Lung (tissue), 12 donors: Measurements from ENCODE around the gene SFN. TPM values are rescaled to one million over a fixed set of nuclear protein-coding genes. Genes with fewer than 3 reads are reported as not detected.

Experiments
- ATAC-seq: fragments of 200-7000 bp; cut with Tn5 transposase; one replicate; pipeline ENCODE4 v1.9.1; 2020; ENCODE audit warnings: moderate number of reproducible peaks; ENCODE audit not compliant: insufficient read depth, low FRiP score
- DNase-seq, 3 donors: peaks; one replicate each; pipeline ENCODE4 v3.0.0-alpha.2; 2013 to 2017
- H3K27ac ChIP-seq, 2 donors: one replicate each; pipeline ENCODE4 v1.5.1; 2013; ENCODE audit warnings: mild to moderate bottlenecking in 2 of 2, moderate library complexity in 2 of 2, control low read depth in 1 of 2, inconsistent platforms in 1 of 2, low read depth in 1 of 2, low read length in 1 of 2
- H3K27me3 ChIP-seq, 3 donors: one replicate each; pipeline ENCODE4 v1.5.1; 2013; ENCODE audit warnings: low read length in 2 of 3; ENCODE audit not compliant: control insufficient read depth in 3 of 3, insufficient read depth in 3 of 3
- H3K36me3 ChIP-seq, 4 donors: one replicate each; pipeline ENCODE4 v1.5.1; 2013; ENCODE audit warnings: low read length in 4 of 4, mild to moderate bottlenecking in 1 of 4, moderate library complexity in 1 of 4; ENCODE audit not compliant: control insufficient read depth in 4 of 4, insufficient read depth in 4 of 4
- H3K4me1 ChIP-seq, 5 donors: one replicate each; pipeline ENCODE4 v1.5.1; 2013; ENCODE audit warnings: low read length in 5 of 5, mild to moderate bottlenecking in 2 of 5, moderate library complexity in 1 of 5; ENCODE audit not compliant: control insufficient read depth in 5 of 5, insufficient read depth in 5 of 5
- H3K4me3 ChIP-seq: one replicate; pipeline ENCODE4 v1.5.1; 2013; ENCODE audit warnings: mild to moderate bottlenecking, control low read depth, moderate library complexity
- H3K9ac ChIP-seq, 2 donors: one replicate each; pipeline ENCODE4 v1.5.1; 2013; ENCODE audit warnings: low read length in 2 of 2, control low read depth in 1 of 2; ENCODE audit not compliant: insufficient read depth in 1 of 2
- H3K9me3 ChIP-seq, 4 donors: one replicate each; pipeline ENCODE4 v1.5.1; 2013; ENCODE audit warnings: low read length in 3 of 4, mild to moderate bottlenecking in 1 of 4, moderate library complexity in 1 of 4; ENCODE audit not compliant: control insufficient read depth in 4 of 4, insufficient read depth in 3 of 4
- WGBS, 2 donors: extraction: QIAGEN DNeasy Blood & Tissue Kit; methylation state at CpG; one replicate each; pipeline ENCODE4 v1.1.7; 2013; 5-methylcytosine and 5-hydroxymethylcytosine counted together
- polyA plus RNA-seq, 2 donors: library from polyadenylated mRNA; stranded (reverse); fragments of 200-250 nt; gene quantifications; one replicate each; pipeline ENCODE4 v1.2.1, GENCODE V29; 2013
- total RNA-seq, 2 donors: library from RNA; depleted of rRNA in 1 of 2; stranded (reverse); fragments of >200 nt in 1 of 2; gene quantifications; one replicate each; pipeline ENCODE4 v1.2.1, GENCODE V29; 2014 to 2021
- TF ChIP-seq, protein P1 (sequence below): IDR thresholded peaks from 2 replicates; pipeline ENCODE4 v1.5.1; 2012; ENCODE audit warnings: mild to moderate bottlenecking; ENCODE audit errors: control extremely low read depth, extremely low read depth
- donor health status: control.
- donor health status: control.
- donor health status: Bipolar disorder and iron deficiency.
- donor health status: healthy.
- donor health status: DM: yes; HTN: yes; CAD: no.

The SFN gene
- total and polyA plus RNA-seq, 4 donors, result 1.4 to 178 (median 109) TPM

DNA sequence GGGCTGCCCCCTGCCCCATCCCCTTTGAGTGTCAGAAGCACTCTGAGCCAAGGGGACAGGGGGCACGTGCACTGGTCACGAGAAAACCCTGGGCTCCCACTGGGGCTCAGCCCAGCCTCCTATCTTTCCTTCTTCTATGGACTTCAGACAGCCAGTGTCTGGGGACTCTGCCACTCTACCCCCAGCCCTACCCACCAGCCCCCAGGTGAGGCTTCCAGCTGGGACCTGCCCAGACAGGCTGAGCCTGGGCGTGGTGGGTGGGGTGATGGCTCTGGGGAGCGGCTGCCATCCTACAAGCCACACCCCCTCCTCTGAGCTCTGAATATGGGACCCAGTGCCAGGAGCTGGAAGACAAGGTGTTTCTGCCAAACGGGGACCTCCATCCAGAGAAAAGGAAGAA lies 8.0 kb upstream of the SFN start:
- no peak for ATAC-seq
- H3K36me3 ChIP-seq, result peaks cover 16 to 57% (median 25%) of the 10 kb centered on the region in 4 donors

DNA sequence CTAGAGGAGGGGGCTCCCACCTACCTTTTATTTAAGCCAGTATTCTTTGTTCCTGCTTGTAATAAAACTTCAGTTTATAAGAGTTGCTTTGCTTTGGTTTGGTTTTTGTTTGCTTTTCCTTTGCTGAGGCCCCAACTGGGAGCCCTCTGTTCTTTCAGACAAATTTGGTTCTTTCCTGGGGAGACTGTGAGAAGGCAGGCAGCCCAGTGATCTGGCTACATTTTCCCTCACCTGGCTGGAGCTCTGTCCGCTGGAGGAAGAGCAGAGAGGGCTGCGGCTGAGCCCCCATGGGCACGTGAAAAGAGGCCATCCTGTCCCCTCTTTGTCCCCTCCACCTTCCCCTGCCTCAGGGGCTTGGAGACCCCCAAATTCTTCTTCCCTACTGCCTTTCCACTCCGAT lies 7.3 kb upstream of the SFN start:
- H3K36me3 ChIP-seq, result peaks cover 16 to 50% (median 20%) of the 10 kb centered on the region in 4 donors
- TF ChIP-seq, protein P1, sequence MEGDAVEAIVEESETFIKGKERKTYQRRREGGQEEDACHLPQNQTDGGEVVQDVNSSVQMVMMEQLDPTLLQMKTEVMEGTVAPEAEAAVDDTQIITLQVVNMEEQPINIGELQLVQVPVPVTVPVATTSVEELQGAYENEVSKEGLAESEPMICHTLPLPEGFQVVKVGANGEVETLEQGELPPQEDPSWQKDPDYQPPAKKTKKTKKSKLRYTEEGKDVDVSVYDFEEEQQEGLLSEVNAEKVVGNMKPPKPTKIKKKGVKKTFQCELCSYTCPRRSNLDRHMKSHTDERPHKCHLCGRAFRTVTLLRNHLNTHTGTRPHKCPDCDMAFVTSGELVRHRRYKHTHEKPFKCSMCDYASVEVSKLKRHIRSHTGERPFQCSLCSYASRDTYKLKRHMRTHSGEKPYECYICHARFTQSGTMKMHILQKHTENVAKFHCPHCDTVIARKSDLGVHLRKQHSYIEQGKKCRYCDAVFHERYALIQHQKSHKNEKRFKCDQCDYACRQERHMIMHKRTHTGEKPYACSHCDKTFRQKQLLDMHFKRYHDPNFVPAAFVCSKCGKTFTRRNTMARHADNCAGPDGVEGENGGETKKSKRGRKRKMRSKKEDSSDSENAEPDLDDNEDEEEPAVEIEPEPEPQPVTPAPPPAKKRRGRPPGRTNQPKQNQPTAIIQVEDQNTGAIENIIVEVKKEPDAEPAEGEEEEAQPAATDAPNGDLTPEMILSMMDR, result no peak
- H3K27ac ChIP-seq, result no peak overlapping the region
- H3K9ac ChIP-seq, result no peak overlapping the region
- 94 to 96% methylated on average over 4 of the region's 4 CpGs for WGBS, 2 donors
- H3K4me1 ChIP-seq, result no peaks in the 10 kb centered on the region
- ATAC-seq (no peak), DNase-seq (no peak)
- H3K27me3 ChIP-seq, result no peaks in the 10 kb centered on the region
- H3K4me3 ChIP-seq, result no peak overlapping the region
- H3K9me3 ChIP-seq, result no peaks in the 10 kb centered on the region

More for the DNA sequence above, 8.0 kb upstream of the SFN start:
- no peak overlapping the region for H3K27ac ChIP-seq
- H3K9ac ChIP-seq, result no peak overlapping the region
- H3K9me3 ChIP-seq, result no peaks in the 10 kb centered on the region
- no peaks in the 10 kb centered on the region for H3K4me1 ChIP-seq
- WGBS, 2 donors, result 86 to 92% methylated on average over 5 of the region's 5 CpGs
- no peak overlapping the region for H3K4me3 ChIP-seq
- TF ChIP-seq, protein P1, result no peak
- DNase-seq, result no peak
- no peaks in the 10 kb centered on the region for H3K27me3 ChIP-seq

DNA sequence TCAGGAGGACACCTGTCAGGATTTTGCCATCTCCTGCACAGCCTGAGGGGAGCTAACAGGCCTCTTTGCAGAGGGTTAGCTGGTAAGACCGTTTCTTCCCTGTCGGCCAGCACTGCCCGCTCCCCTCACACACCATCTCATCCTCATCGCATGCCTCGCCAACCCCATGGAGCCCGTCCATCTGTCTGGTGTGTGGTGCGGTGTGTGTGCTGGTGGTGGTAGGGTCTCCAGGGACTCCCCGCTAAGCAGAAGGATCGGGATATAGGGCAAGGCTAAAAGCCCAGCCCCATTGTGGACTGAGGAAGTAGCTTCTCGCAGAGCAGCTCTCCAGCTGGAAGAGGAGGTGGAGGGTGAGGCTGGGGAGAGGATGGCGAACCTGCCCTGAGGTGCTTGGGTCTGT lies 6.8 kb upstream of the SFN start:
- Histone ChIP-seq H3K4me3 (no peak overlapping the region), H3K27me3 (no peaks in the 10 kb centered on the region), H3K36me3 (peaks cover 11 to 44% (median 16%) of the 10 kb centered on the region in 4 donors), H3K4me1 (no peaks in the 10 kb centered on the region), H3K27ac (no peak overlapping the region), H3K9me3 (no peaks in the 10 kb centered on the region), H3K9ac (no peak overlapping the region)
- DNase-seq (no peak), ATAC-seq (no peak)
- 91 to 94% methylated on average over 11 of the region's 11 CpGs for WGBS, 2 donors
- TF ChIP-seq, protein P1, result no peak
